Stomach (tissue), 4 donors: ENCODE results near the gene CDC42EP5.

ENCODE experiments used
- EP300 ChIP-seq: sonication (generic); formaldehyde crosslinking; IDR thresholded peaks from one replicate; pipeline ENCODE4 v1.6.1; 2017; ENCODE audit warnings: antibody characterized with exemption
- POLR2A ChIP-seq, 4 donors: fragments of 450-650 bp; IDR thresholded peaks; one replicate each; pipeline ENCODE4 v1.6.1; 2016; ENCODE audit warnings: antibody characterized with exemption in 4 of 4, control low read depth in 2 of 4, mild to moderate bottlenecking in 1 of 4, moderate library complexity in 1 of 4
- POLR2AphosphoS5 ChIP-seq, 3 donors: sonication (generic); formaldehyde crosslinking; IDR thresholded peaks; one replicate each; pipeline ENCODE4 v1.6.1; 2016; ENCODE audit warnings: antibody characterized with exemption in 3 of 3
- TF ChIP-seq, protein P1 (sequence below), 7 experiments: fragments of 450-650 bp in 4 of 7; fragments of 200-600 bp in 3 of 7; sonication (generic) in 3 of 7; IDR thresholded peaks; one replicate each; pipeline ENCODE4 v1.5.1; 2016 to 2019; ENCODE audit warnings: antibody characterized with exemption in 7 of 7, control low read depth in 2 of 7, mild to moderate bottlenecking in 1 of 7

DNA sequence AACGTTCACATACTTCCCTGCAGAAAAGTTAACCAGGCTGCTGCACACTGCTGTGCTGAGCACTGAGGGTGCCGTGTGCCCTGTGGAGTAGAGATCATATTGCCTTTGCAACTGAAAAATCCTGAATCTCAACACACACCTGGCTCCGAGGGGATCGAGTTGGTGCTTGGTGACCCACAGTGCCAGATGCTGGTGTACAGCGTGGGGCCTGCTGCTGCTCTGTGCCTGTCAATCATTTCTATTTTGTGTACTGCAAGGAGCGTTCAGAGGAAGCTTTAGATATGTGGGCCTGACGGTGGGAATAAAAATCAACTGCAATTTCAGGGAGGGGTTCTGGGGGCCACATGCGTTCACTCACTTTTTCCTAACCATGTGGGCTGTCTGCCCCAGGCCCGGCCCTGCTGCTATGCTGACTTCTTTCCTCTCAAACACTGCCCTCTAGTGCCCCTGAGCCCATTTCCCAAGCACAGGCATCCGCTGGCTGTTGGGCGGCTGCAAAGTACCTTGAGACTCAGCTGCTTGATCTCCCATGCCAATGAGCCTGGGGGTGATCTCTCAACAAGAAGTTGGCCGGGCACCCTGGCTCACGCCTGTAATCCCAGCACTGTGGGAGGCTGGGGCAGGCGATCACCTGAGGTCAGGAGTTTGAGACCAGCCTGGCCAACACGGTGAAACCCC lies 33.8 kb downstream of the CDC42EP5 start:
- TF ChIP-seq POLR2AphosphoS5 (IDR thresholded peaks at IDR 0.05) = no peak
- TF ChIP-seq POLR2A (IDR thresholded peaks at IDR 0.05) = no peak
- TF ChIP-seq, protein P1, sequence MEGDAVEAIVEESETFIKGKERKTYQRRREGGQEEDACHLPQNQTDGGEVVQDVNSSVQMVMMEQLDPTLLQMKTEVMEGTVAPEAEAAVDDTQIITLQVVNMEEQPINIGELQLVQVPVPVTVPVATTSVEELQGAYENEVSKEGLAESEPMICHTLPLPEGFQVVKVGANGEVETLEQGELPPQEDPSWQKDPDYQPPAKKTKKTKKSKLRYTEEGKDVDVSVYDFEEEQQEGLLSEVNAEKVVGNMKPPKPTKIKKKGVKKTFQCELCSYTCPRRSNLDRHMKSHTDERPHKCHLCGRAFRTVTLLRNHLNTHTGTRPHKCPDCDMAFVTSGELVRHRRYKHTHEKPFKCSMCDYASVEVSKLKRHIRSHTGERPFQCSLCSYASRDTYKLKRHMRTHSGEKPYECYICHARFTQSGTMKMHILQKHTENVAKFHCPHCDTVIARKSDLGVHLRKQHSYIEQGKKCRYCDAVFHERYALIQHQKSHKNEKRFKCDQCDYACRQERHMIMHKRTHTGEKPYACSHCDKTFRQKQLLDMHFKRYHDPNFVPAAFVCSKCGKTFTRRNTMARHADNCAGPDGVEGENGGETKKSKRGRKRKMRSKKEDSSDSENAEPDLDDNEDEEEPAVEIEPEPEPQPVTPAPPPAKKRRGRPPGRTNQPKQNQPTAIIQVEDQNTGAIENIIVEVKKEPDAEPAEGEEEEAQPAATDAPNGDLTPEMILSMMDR (IDR thresholded peaks at IDR 0.05) = peak in 1 of 7 experiments; percentile 16
- TF ChIP-seq EP300 = no peak
